H1 (cell line): Measurements from ENCODE around the gene NAA16. TPM values are rescaled to one million over a fixed set of nuclear protein-coding genes. Genes with fewer than 3 reads are reported as not detected.

Experiments
- CTCF ChIA-PET: fragments of 300-600 bp; sonication (Branson Sonifier 250); formaldehyde crosslinking; loops from one replicate; lab custom pipeline; 2021; ENCODE audit not compliant: partially characterized antibody; lab: Charles Lee
- POLR2A ChIA-PET: fragments of 300-600 bp; sonication (Branson Sonifier 250); formaldehyde crosslinking; loops from one replicate; lab custom pipeline; 2021; ENCODE audit warnings: inconsistent platforms; ENCODE audit not compliant: partially characterized antibody; lab: Charles Lee
- DNase-seq, 2 experiments: peaks; one replicate each; pipeline versions ENCODE4 v3.0.0 to v3.0.0-alpha.2; 2010 to 2022; ENCODE audit warnings: low spot score in 2 of 2, low read depth in 1 of 2, mixed read lengths in 1 of 2
- FAIRE-seq: peaks from 2 replicates; lab custom pipeline; 2011; peaks lifted over from hg19 to GRCh38; lab: Jason Lieb, UNC
- H2AFZ ChIP-seq: 2 replicates; pipeline ENCODE4 v1.8.1; 2012; ENCODE audit warnings: low read length, inconsistent platforms
- H2AK5ac ChIP-seq: 2 replicates; pipeline ENCODE4 v1.6.1; 2013; ENCODE audit warnings: low read depth, low read length
- H2BK120ac ChIP-seq: replicated peaks from 2 replicates; pipeline ENCODE3; 2013; ENCODE audit warnings: low read depth, low read length, inconsistent platforms
- H2BK12ac ChIP-seq: 2 replicates; pipeline ENCODE4 v1.6.1; 2013; ENCODE audit warnings: low read depth, low read length
- H2BK15ac ChIP-seq: 2 replicates; pipeline ENCODE4 v1.6.1; 2013; ENCODE audit warnings: low read length
- H2BK20ac ChIP-seq: 2 replicates; pipeline ENCODE4 v1.6.1; 2013; ENCODE audit warnings: low read length
- H2BK5ac ChIP-seq: 2 replicates; pipeline ENCODE4 v1.6.1; 2013; ENCODE audit warnings: low read depth, low read length
- H3K14ac ChIP-seq: 2 replicates; pipeline ENCODE4 v1.6.1; 2013; ENCODE audit warnings: inconsistent platforms; ENCODE audit not compliant: insufficient read length
- H3K18ac ChIP-seq: 2 replicates; pipeline ENCODE4 v1.6.1; 2013; ENCODE audit warnings: low read length; ENCODE audit errors: extremely low read depth
- H3K23ac ChIP-seq: 2 replicates; pipeline ENCODE4 v1.6.1; 2013; ENCODE audit warnings: inconsistent platforms; ENCODE audit not compliant: insufficient read length
- H3K23me2 ChIP-seq: 2 replicates; pipeline ENCODE4 v1.6.1; 2013; ENCODE audit warnings: low read depth, low read length
- H3K27ac ChIP-seq: 2 replicates; pipeline ENCODE4 v1.6.1; 2011; ENCODE audit warnings: low read depth, low read length, inconsistent platforms
- H3K27me3 ChIP-seq, 4 experiments: replicated peaks in 1 of 4; 1 replicate in 1 of 4; 2 replicates in 3 of 4; pipeline versions ENCODE4 v1.6.1 to v1.8.1; 2011 to 2013; ENCODE audit warnings: low read length in 3 of 4, mild to moderate bottlenecking in 3 of 4, inconsistent platforms in 2 of 4, mixed read lengths in 2 of 4, moderate library complexity in 1 of 4; ENCODE audit not compliant: control insufficient read depth in 3 of 4, insufficient read depth in 3 of 4; ENCODE audit errors: extremely low read depth in 1 of 4
- H3K36me3 ChIP-seq, 4 experiments: 2 replicates each; pipeline versions ENCODE4 v1.6.1 to v1.8.1; 2011 to 2013; ENCODE audit warnings: mild to moderate bottlenecking in 4 of 4, low read length in 3 of 4, moderate library complexity in 2 of 4, control low read depth in 1 of 4, inconsistent platforms in 1 of 4; ENCODE audit not compliant: insufficient read depth in 4 of 4, control insufficient read depth in 2 of 4
- H3K4ac ChIP-seq: replicated peaks from 2 replicates; pipeline ENCODE3; 2013; ENCODE audit warnings: low read length, low read depth, mixed read lengths, inconsistent platforms; ENCODE audit not compliant: insufficient read length
- H3K4me1 ChIP-seq, 4 experiments: replicated peaks in 1 of 4; 1 replicate in 1 of 4; 2 replicates in 3 of 4; pipeline versions ENCODE4 v1.6.1 to v1.8.1; 2011 to 2013; ENCODE audit warnings: low read length in 3 of 4, inconsistent platforms in 2 of 4, mixed read lengths in 1 of 4; ENCODE audit not compliant: insufficient read depth in 4 of 4, control insufficient read depth in 3 of 4
- H3K4me2 ChIP-seq, 2 experiments: 2 replicates each; pipeline versions ENCODE4 v1.6.1 to v1.8.1; 2011 to 2013; ENCODE audit warnings: low read depth in 2 of 2, low read length in 2 of 2, control low read depth in 1 of 2, inconsistent platforms in 1 of 2, mild to moderate bottlenecking in 1 of 2; ENCODE audit not compliant: insufficient read depth in 1 of 2
- H3K4me3 ChIP-seq, 4 experiments: fragments of 200-600, 300-600 bp in 1 of 4; sonication (generic), shearing (Covaris generic), sonication (Bioruptor Twin) in 1 of 4; 2 replicates each; pipeline versions ENCODE4 v1.5.1 to v1.8.1; 2011 to 2016; ENCODE audit warnings: low read length in 4 of 4, low read depth in 3 of 4, control low read depth in 2 of 4, inconsistent platforms in 2 of 4, mild to moderate bottlenecking in 2 of 4, mixed read lengths in 1 of 4, moderate library complexity in 1 of 4; ENCODE audit not compliant: insufficient read depth in 2 of 4; ENCODE audit errors: extremely low read depth in 1 of 4
- H3K56ac ChIP-seq: replicated peaks from 2 replicates; pipeline ENCODE3; 2013; ENCODE audit warnings: low read depth, mild to moderate bottlenecking, mixed read lengths, low read length, inconsistent platforms; ENCODE audit not compliant: insufficient read length
- H3K79me1 ChIP-seq: 2 replicates; pipeline ENCODE4 v1.6.1; 2013; ENCODE audit warnings: low read depth, low read length, control low read depth
- H3K79me2 ChIP-seq, 2 experiments: 2 replicates each; pipeline versions ENCODE4 v1.6.1 to v1.8.1; 2012 to 2013; ENCODE audit warnings: low read length in 2 of 2, mild to moderate bottlenecking in 2 of 2, inconsistent platforms in 1 of 2; ENCODE audit not compliant: insufficient read depth in 2 of 2, control insufficient read depth in 1 of 2
- H3K9ac ChIP-seq, 4 experiments: replicated peaks in 1 of 4; 1 replicate in 1 of 4; 2 replicates in 3 of 4; pipeline versions ENCODE4 v1.6.1 to v1.8.1; 2011 to 2013; ENCODE audit warnings: low read depth in 3 of 4, low read length in 3 of 4, control low read depth in 2 of 4, mild to moderate bottlenecking in 2 of 4, moderate library complexity in 2 of 4, inconsistent platforms in 1 of 4; ENCODE audit errors: extremely low read depth in 1 of 4
- H3K9me3 ChIP-seq, 2 experiments: 2 replicates each; pipeline versions ENCODE4 v1.6.1 to v1.8.1; 2012 to 2013; ENCODE audit warnings: mild to moderate bottlenecking in 2 of 2, moderate library complexity in 2 of 2, control low read depth in 1 of 2, inconsistent platforms in 1 of 2, low read depth in 1 of 2, low read length in 1 of 2, mixed read lengths in 1 of 2; ENCODE audit not compliant: insufficient read depth in 2 of 2
- H4K20me1 ChIP-seq, 2 experiments: replicated peaks in 1 of 2; 2 replicates each; pipeline versions ENCODE3 to v1.8.1; 2011 to 2013; ENCODE audit warnings: inconsistent platforms in 2 of 2, low read length in 2 of 2, mild to moderate bottlenecking in 1 of 2; ENCODE audit not compliant: insufficient read depth in 2 of 2, control insufficient read depth in 1 of 2
- H4K5ac ChIP-seq: 2 replicates; pipeline ENCODE4 v1.6.1; 2013; ENCODE audit warnings: low read length, low read depth, mixed read lengths, inconsistent platforms; ENCODE audit not compliant: insufficient read length
- H4K8ac ChIP-seq: 2 replicates; pipeline ENCODE4 v1.8.0; 2013; ENCODE audit warnings: mild to moderate bottlenecking, moderate library complexity, low read length, inconsistent platforms; ENCODE audit not compliant: insufficient read depth; ENCODE audit errors: extremely low read depth
- H4K91ac ChIP-seq: replicated peaks from 2 replicates; pipeline ENCODE3; 2013; ENCODE audit warnings: low read length, mixed read lengths, inconsistent platforms; ENCODE audit not compliant: insufficient read length
- BACH1 ChIP-seq: IDR thresholded peaks from 2 replicates; pipeline ENCODE4 v1.6.1; 2012; ENCODE audit warnings: low read length, improper control_type of control experiment
- EGR1 ChIP-seq: IDR thresholded peaks from 2 replicates; pipeline ENCODE4 v1.6.1; 2011; ENCODE audit warnings: low read depth, low read length, borderline replicate concordance
- GABPA ChIP-seq: IDR thresholded peaks from 2 replicates; pipeline ENCODE4 v1.6.1; 2011; ENCODE audit warnings: mild to moderate bottlenecking, low read length, moderate library complexity, borderline replicate concordance; ENCODE audit not compliant: insufficient read depth
- HDAC6 ChIP-seq: IDR thresholded peaks from one replicate; pipeline ENCODE4 v1.7.1; 2012; ENCODE audit warnings: low read depth, mild to moderate bottlenecking, inconsistent platforms, low read length, moderate library complexity
- JUN ChIP-seq: IDR thresholded peaks from 2 replicates; pipeline ENCODE4 v1.6.1; 2011; ENCODE audit warnings: low read depth, mild to moderate bottlenecking, improper control_type of control experiment, low read length
- NANOG ChIP-seq: IDR thresholded peaks from 2 replicates; pipeline ENCODE4 v1.6.1; 2011; ENCODE audit warnings: low read length, low read depth, mild to moderate bottlenecking, inconsistent platforms; ENCODE audit not compliant: insufficient read depth, poor library complexity, severe bottlenecking
- RFX5 ChIP-seq: IDR thresholded peaks from 2 replicates; pipeline ENCODE4 v1.6.1; 2011; ENCODE audit warnings: low read depth, low read length, improper control_type of control experiment, borderline replicate concordance
- SIX5 ChIP-seq: IDR thresholded peaks from 2 replicates; pipeline ENCODE4 v1.6.1; 2011; ENCODE audit warnings: mild to moderate bottlenecking, low read depth, low read length
- TAF7 ChIP-seq: optimal IDR thresholded peaks from 2 replicates; pipeline ENCODE3; 2011; ENCODE audit warnings: low read depth, mild to moderate bottlenecking, inconsistent platforms, low read length, moderate library complexity, borderline replicate concordance
- WGBS, 2 experiments: shearing (Covaris generic) in 1 of 2; methylation state at CpG; one replicate each; pipeline versions ENCODE4 v1.1.6 to v1.1.7; 2013 to 2015; ENCODE audit warnings: low lambda C conversion rate in 2 of 2, mixed read lengths in 2 of 2, inconsistent platforms in 1 of 2, low coverage in 1 of 2, missing lambda C conversion rate in 1 of 2; ENCODE audit not compliant: insufficient replicate concordance in 2 of 2, insufficient coverage in 1 of 2, insufficient read length in 1 of 2; ENCODE audit errors: extremely low coverage in 1 of 2, missing lambda C conversion rate in 1 of 2; 5-methylcytosine and 5-hydroxymethylcytosine counted together
- polyA plus RNA-seq, 7 experiments: library from polyadenylated mRNA; depleted of rRNA in 3 of 7; stranded (reverse) in 5 of 7; unstranded in 2 of 7; fragments of >200 nt in 5 of 7; fragments of 200-250 nt in 2 of 7; gene quantifications; 1 replicate in 5 of 7; 2 replicates in 1 of 7; 4 replicates in 1 of 7; pipeline versions ENCODE4 v1.2.1 to v1.2.3, GENCODE V29; 2011 to 2013; ENCODE audit warnings: missing spikeins in 2 of 7, mixed read lengths in 2 of 7
- total RNA-seq: library from RNA; stranded (reverse); fragmentation: NEBNext Ultra II Directional; extraction: Animal tissue kit (Norgen Biotek cat#: 25700); gene quantifications from 2 replicates; pipeline ENCODE4 v1.2.1, GENCODE V29; 2021
- TF ChIP-seq, protein P1 (sequence below): IDR thresholded peaks from 2 replicates; pipeline ENCODE4 v1.6.1; 2012; ENCODE audit warnings: low read length, inconsistent platforms
- TF ChIP-seq, protein P2 (sequence below): IDR thresholded peaks from 2 replicates; pipeline ENCODE4 v1.6.1; 2012; ENCODE audit warnings: inconsistent platforms

NAA16 gene
- total and polyA plus RNA-seq, 2 of the 8 experiments (the other 6 are each of a cell fraction or from before 2014, with no cell fraction given): 11.4 to 40.0 TPM

DNA sequence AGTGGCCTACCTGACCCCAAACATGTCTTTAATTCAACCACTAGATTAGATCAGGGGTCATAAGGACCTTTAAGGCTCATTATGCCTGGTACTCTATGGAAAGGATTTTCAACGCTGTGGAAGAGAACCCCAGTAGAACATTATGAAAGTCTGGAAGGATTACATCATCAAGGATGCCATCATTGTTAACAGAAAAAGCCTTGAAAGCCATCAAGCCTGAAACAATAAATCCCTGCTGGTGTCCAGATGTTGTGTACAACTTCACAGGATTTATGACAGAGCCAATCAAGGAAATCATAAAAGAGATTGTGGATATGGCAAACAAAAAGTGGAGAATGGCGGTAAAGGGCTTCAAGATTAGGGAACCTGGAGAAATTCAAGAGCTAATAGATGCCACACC is 59.7 kb downstream of the NAA16 start:
- H3K23me2 ChIP-seq: no peaks in the 10 kb centered on the region; the same call in 1 of the 2 replicates
- H4K5ac ChIP-seq: no peak overlapping the region
- no peak overlapping the region for H2BK15ac ChIP-seq
- H2BK5ac ChIP-seq: no peak overlapping the region
- no peak overlapping the region for H2AK5ac ChIP-seq
- H3K27me3 ChIP-seq: no peaks in the 10 kb centered on the region
- no peak overlapping the region for H2BK120ac ChIP-seq
- H3K56ac ChIP-seq: no peak overlapping the region
- no peak overlapping the region for H3K23ac ChIP-seq
- H2BK12ac ChIP-seq: no peak overlapping the region
- POLR2A ChIA-PET: interaction anchor here (0.9 kb wide), 1 partner anchor 12 kb away, joined by 3 read pairs; no protein-coding TSS in a partner anchor
- DNase-seq: no peak
- H3K79me2 ChIP-seq: no peaks in the 10 kb centered on the region
- no peaks in the 10 kb centered on the region; the same call in 1 of the 2 replicates for H3K79me1 ChIP-seq
- no peak overlapping the region for H3K27ac ChIP-seq
- peaks cover 9 to 91% (median 52%) of the 10 kb centered on the region in 4 experiments for H3K36me3 ChIP-seq
- no peaks in the 10 kb centered on the region for H3K9me3 ChIP-seq
- H3K4me1 ChIP-seq: no peaks in the 10 kb centered on the region
- H2BK20ac ChIP-seq: no peak overlapping the region
- H3K9ac ChIP-seq: no peak overlapping the region
- no peak overlapping the region for H3K4me2 ChIP-seq
- H3K14ac ChIP-seq: no peak overlapping the region
- H4K91ac ChIP-seq: no peak overlapping the region
- CTCF ChIA-PET: no interaction called here
- no peak overlapping the region for H3K4ac ChIP-seq
- 70% methylated on average over 2 of the region's 2 CpGs; no CpG with 5 or more reads in 1 of the 2 experiments for WGBS, 2 experiments
- H3K4me3 ChIP-seq: no peak overlapping the region
- FAIRE-seq: no peak
- peaks cover 0 to 3% of the 10 kb centered on the region in 2 experiments for H4K20me1 ChIP-seq
- no peak overlapping the region for H2AFZ ChIP-seq
- H3K18ac ChIP-seq: no peak overlapping the region
- H4K8ac ChIP-seq: no peak overlapping the region
- TF ChIP-seq RFX5 (no peak), JUN (no peak), HDAC6 (no peak), EGR1 (no peak), SIX5 (no peak), TAF7 (no peak), BACH1 (no peak), GABPA (no peak), NANOG (no peak)
- TF ChIP-seq, protein P1, sequence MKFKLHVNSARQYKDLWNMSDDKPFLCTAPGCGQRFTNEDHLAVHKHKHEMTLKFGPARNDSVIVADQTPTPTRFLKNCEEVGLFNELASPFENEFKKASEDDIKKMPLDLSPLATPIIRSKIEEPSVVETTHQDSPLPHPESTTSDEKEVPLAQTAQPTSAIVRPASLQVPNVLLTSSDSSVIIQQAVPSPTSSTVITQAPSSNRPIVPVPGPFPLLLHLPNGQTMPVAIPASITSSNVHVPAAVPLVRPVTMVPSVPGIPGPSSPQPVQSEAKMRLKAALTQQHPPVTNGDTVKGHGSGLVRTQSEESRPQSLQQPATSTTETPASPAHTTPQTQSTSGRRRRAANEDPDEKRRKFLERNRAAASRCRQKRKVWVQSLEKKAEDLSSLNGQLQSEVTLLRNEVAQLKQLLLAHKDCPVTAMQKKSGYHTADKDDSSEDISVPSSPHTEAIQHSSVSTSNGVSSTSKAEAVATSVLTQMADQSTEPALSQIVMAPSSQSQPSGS: no peak
- TF ChIP-seq, protein P2, sequence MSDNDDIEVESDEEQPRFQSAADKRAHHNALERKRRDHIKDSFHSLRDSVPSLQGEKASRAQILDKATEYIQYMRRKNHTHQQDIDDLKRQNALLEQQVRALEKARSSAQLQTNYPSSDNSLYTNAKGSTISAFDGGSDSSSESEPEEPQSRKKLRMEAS: no peak
